CD1c-positive myeloid dendritic cell (primary cell): ENCODE results near the gene TSR2.
"Not testable (repeated sequence)": the region's sequence is repeated elsewhere in the genome, so short reads cannot be mapped to it uniquely, and the experiment has no call there.

ENCODE experiments used
- DNase-seq: peaks from one replicate; pipeline ENCODE4 v3.0.0-alpha.2; 2016; ENCODE audit errors: extremely low spot score

Gene TSR2

DNA sequence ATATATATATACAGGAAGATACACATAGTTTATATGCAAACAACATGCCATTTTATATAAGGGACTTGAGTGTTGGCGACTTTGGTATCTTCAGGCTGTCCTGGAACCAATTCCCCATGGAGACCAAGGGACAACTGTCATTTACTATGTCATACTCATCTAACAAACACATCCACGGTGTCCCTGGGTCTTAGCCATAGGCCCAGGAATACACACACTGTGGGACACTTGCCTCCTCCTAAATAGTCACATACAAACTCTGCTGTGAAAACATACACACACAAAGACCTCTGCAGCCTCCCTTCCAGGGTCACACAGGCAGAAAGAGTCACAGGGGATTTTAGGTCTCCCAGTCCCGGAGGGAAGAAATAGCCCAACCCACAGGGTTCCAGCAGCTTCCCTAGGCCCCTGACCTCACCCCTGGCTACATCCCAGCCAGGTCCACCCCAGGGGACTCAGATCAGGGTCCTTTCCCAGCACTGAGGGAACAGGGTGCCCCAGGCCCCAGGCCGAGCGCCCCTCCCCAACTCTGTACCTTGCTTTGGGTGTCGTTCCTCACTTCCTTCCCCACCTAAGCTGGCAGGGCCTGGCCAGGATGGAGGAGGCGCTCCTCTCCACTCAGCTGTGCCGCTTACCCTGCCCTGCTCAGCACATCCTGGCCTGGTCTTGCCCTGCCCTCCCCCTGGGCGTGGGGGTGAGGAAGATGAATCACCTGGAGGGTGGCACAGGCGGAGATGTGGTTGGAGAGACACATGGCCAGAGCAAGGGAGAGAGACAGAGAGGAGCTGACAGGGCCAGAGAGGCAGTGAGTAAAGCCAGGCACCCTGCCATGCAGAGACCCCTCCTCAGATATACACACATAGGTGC is 34.0 kb downstream of the TSR2 start:
- DNase-seq, result no peak

GRCh38 chrX:54479136-54480111 is 39.2 kb downstream of the TSR2 start:
- no peak for DNase-seq

DNA sequence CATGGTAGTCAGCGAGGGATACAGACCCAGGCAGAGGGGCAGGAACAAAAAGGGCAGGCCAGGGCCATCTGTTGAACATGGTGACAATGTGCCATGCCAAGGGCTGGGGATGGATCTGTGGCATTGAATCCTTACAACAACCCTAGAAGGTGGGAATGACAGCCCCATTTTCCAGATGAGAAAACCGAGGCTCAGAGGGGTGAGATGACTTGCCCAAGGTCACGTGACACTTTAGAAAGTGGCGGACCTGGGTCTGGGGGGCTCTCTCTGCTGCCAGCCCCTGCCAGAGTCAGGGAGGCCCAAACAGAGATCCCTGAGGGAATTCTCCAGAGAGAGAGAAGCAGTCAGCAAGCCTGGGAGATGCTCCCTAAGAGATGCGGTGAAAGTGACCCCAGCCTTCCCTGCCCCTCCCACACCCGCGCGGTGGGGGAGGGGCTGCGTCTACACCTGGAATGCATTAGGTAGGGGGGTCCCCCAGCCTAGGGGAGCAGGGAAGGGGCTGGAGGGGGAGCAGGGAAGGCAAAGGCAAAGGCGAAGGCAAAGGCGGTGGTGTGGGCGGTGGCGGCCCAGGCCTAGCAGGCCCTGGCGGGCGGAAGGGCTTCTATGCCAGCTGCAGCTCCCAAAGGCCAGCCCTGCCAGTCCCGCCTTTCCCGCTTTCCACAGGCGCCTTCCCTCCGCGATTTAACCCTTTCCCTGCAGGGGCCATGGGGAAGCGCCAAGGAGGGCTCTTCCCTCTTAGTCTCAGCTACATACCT is 42.8 kb downstream of the TSR2 start:
- DNase-seq, result no peak

DNA sequence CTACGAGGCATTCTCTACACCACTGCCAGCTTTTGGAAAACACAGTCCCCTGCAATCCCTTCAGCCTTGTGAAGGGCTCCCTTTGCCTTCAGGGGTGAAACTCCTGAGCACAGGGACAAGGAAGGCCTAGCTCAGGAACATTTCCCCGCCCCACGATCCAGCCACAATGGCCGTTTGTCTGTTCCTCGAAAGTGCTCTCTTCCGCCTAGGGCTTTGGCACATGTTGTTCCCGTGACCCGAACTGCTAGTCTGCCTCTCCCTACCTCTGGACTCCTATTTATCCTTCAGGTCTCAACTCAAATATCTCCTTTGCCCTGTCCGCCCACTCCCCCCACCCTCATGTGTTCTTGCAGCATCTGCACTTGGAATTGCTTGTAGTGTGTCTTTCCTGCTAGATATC is 43.7 kb downstream of the TSR2 start:
- DNase-seq, result no peak

DNA sequence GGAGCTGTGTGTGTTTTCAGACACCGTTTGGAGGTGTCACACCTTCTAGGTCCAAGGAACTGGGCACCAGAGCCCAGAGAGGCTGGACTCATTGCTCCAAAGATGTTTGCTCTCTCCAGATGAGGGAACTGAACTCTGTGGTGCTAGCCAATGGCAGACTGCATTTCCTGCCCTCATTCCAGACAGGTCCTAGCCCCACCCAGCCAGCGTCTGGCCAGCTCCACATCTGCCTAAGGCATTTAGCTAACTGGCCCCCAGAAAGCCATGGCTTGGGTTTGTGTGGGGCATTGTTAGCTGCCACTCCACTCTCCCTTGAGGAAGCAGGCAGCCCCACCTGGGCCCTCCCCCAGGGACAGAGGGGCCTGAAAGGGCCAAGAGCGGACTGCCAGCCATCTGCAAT is 44.5 kb downstream of the TSR2 start:
- DNase-seq, result no peak

DNA sequence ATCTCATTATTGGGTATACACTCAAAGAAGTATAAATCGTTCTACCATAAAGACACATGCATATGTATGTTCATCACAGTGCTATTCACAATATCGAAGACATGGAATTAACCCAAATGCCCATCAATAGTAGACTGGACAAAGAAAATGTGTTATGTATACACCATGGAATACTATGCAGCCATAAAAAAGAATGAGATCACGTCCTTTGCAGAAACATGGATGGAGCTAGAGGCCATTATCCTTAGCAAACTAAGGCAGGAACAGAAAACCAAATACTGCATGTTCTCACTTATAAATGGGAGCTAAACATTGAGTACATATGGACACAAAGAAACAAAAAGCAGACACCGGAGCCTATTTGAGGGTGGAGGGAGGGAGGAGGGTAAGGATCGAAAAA is 49.6 kb downstream of the TSR2 start:
- DNase-seq, result not testable (repeated sequence)

DNA sequence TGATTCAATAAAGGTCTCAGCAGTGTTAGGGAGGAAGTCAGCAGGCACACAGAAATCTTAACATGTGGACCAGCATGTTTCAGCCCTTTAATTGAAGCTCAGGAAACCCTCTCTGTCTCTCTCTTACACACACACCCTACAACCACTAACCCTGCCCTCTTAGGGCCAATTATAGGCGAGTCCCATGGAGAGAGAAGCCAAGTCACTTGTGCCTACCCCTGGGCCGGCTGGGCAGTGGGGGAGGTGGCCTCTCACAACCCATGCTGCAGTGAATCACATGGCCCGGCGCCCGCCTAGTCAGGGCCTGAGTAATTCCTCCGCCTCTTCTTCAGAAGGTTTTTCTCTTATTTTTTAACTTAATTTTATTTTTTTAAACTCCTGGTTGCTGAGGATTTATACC is 52.1 kb downstream of the TSR2 start:
- DNase-seq, result no peak

GRCh38 chrX:54494166-54494988 is 54.2 kb downstream of the TSR2 start:
- no peak for DNase-seq
